Measurements from ENCODE around the gene COTL1. TPM values are rescaled to one million over a fixed set of nuclear protein-coding genes. Genes with fewer than 3 reads are reported as not detected.

Gene COTL1
- total and polyA plus RNA-seq, 4 donors, result 62.4 to 223 (median 142) TPM

DNA sequence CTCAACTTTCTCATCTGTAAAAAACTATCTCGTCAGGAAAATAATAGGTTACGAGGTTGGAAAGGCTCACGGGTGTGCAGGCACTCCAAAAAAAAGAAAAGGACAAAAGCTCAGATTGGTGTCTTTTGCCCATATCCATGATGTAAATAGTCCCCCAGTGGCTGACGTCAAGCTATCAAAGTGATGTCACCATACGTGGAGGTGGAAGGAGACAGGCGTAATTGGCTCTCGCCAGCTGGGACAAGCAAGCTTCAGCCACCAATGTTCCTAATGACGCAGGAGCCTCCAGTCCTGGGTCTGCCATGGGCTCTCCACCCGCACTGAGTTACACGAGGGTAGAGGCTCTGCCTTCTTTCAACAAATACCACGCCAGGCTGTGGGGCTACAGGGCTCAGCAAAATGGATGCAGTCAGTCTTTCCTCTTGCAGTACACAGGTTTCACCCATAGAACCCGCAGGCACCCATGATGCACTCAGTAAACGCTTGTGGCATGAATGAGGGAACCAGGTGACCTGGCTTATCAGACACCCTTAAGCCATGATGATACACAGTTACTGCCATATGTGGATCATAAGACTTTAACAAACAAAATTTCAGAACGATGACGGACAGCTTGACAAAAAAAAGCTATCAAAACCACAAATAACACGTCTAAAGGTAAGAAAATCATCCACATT, 50.5 kb downstream of the COTL1 start:
- H3K4me3 ChIP-seq, result no peak overlapping the region
- 94 to 96% methylated on average over 16 of the region's 16 CpGs for WGBS, 2 donors
- no peak overlapping the region for H3K27ac ChIP-seq (ENCODE audit: low read depth in 1 of 2, low read length in 1 of 2)
- DNase-seq, result no peak
- H3K9me3 ChIP-seq (ENCODE audit: control insufficient read depth in 4 of 4, insufficient read depth in 3 of 4, low read length in 3 of 4), result peaks cover 0 to 7% (median 0%) of the 10 kb centered on the region in 4 donors
- TF ChIP-seq, protein P1, sequence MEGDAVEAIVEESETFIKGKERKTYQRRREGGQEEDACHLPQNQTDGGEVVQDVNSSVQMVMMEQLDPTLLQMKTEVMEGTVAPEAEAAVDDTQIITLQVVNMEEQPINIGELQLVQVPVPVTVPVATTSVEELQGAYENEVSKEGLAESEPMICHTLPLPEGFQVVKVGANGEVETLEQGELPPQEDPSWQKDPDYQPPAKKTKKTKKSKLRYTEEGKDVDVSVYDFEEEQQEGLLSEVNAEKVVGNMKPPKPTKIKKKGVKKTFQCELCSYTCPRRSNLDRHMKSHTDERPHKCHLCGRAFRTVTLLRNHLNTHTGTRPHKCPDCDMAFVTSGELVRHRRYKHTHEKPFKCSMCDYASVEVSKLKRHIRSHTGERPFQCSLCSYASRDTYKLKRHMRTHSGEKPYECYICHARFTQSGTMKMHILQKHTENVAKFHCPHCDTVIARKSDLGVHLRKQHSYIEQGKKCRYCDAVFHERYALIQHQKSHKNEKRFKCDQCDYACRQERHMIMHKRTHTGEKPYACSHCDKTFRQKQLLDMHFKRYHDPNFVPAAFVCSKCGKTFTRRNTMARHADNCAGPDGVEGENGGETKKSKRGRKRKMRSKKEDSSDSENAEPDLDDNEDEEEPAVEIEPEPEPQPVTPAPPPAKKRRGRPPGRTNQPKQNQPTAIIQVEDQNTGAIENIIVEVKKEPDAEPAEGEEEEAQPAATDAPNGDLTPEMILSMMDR (IDR thresholded peaks at IDR 0.05; ENCODE audit: control extremely low read depth, extremely low read depth), result no peak
- H3K9ac ChIP-seq (ENCODE audit: insufficient read depth in 1 of 2, low read length in 2 of 2), result no peak overlapping the region
- no peaks in the 10 kb centered on the region for H3K27me3 ChIP-seq (ENCODE audit: control insufficient read depth in 3 of 3, insufficient read depth in 3 of 3, low read length in 2 of 3)
- H3K36me3 ChIP-seq (ENCODE audit: control insufficient read depth in 4 of 4, insufficient read depth in 4 of 4, low read length in 4 of 4), result peaks cover 0 to 16% (median 1%) of the 10 kb centered on the region in 4 donors
- H3K4me1 ChIP-seq (ENCODE audit: control insufficient read depth in 5 of 5, insufficient read depth in 5 of 5, low read length in 5 of 5), result no peaks in the 10 kb centered on the region
- ATAC-seq (ENCODE audit: insufficient read depth, low FRiP score), result no peak

DNA sequence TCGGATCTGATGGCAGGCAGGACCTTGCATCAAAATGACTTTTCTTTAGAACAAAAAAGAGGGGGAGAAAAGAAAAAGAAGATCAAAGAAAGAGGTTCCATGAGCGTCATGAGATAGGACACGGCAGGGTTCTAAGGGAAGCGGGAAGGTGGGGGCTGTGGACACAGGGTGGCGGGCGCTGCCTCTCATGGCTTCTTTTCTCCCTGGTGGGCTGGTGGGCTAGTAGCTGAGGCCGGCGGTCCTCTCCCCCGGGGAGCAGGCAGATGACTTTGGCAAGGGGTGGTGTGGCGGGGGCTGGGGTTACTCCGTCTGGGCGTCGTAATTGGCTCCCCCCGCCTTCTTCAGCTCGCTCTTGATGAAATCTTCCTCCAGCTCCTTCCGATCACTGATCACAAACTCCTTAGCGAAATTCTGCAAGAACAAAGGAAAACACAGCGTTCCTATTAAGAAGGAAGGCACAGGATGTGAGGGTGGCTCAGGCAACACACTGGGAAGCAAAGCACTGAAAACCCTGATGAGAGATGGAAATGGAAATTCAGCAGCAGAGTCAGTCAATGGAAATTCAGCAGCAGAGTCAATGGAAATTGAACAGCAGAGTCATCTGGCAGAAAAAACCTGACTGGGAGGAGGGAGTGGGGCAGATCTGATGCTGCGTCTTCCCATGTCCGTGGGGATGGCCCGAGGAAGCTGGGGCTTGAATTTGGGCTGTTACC, 51.2 kb downstream of the COTL1 start:
- TF ChIP-seq, protein P1 (IDR thresholded peaks at IDR 0.05; ENCODE audit: control extremely low read depth, extremely low read depth), result no peak
- Histone ChIP-seq H3K27me3 (ENCODE audit: control insufficient read depth in 3 of 3, insufficient read depth in 3 of 3, low read length in 2 of 3) (no peaks in the 10 kb centered on the region), H3K27ac (ENCODE audit: low read depth in 1 of 2, low read length in 1 of 2) (no peak overlapping the region), H3K4me1 (ENCODE audit: control insufficient read depth in 5 of 5, insufficient read depth in 5 of 5, low read length in 5 of 5) (no peaks in the 10 kb centered on the region), H3K9ac (ENCODE audit: insufficient read depth in 1 of 2, low read length in 2 of 2) (no peak overlapping the region), H3K36me3 (ENCODE audit: control insufficient read depth in 4 of 4, insufficient read depth in 4 of 4, low read length in 4 of 4) (peaks cover 0 to 14% (median 1%) of the 10 kb centered on the region in 4 donors), H3K4me3 (no peak overlapping the region), H3K9me3 (ENCODE audit: control insufficient read depth in 4 of 4, insufficient read depth in 3 of 4, low read length in 3 of 4) (peaks cover 0 to 7% (median 0%) of the 10 kb centered on the region in 4 donors)
- no peak for DNase-seq
- ATAC-seq (ENCODE audit: insufficient read depth, low FRiP score), result no peak
- WGBS, 2 donors, result 94 to 95% methylated on average over 21 of the region's 21 CpGs

GRCh38 chr16:84565669-84566495, 52.0 kb downstream of the COTL1 start:
- Histone ChIP-seq H3K27ac (ENCODE audit: low read depth in 1 of 2, low read length in 1 of 2) (no peak overlapping the region), H3K9me3 (ENCODE audit: control insufficient read depth in 4 of 4, insufficient read depth in 3 of 4, low read length in 3 of 4) (peaks cover 0 to 7% (median 0%) of the 10 kb centered on the region in 4 donors), H3K27me3 (ENCODE audit: control insufficient read depth in 3 of 3, insufficient read depth in 3 of 3, low read length in 2 of 3) (no peaks in the 10 kb centered on the region), H3K4me1 (ENCODE audit: control insufficient read depth in 5 of 5, insufficient read depth in 5 of 5, low read length in 5 of 5) (no peaks in the 10 kb centered on the region), H3K4me3 (no peak overlapping the region), H3K36me3 (ENCODE audit: control insufficient read depth in 4 of 4, insufficient read depth in 4 of 4, low read length in 4 of 4) (peaks cover 0 to 14% (median 1%) of the 10 kb centered on the region in 4 donors), H3K9ac (ENCODE audit: insufficient read depth in 1 of 2, low read length in 2 of 2) (no peak overlapping the region)
- 90 to 94% methylated on average over 22 of the region's 22 CpGs for whole genome bisulfite sequencing, 2 donors
- no peak for ATAC-seq (ENCODE audit: insufficient read depth, low FRiP score)
- TF ChIP-seq, protein P1 (IDR thresholded peaks at IDR 0.05; ENCODE audit: control extremely low read depth, extremely low read depth), result no peak
- DNase-seq, result no peak
